Loucy (cell line): Measurements from ENCODE around the gene ELOF1.

Experiments
- EZH2phosphoT487 ChIP-seq: fragments of 200-600 bp; IDR thresholded peaks from 2 replicates; pipeline ENCODE4 v1.6.1; 2018; ENCODE audit warnings: antibody characterized with exemption, mild to moderate bottlenecking, moderate library complexity, borderline replicate concordance
- TF ChIP-seq, protein P1 (sequence below): fragments of 200-600 bp; sonication (generic); conservative IDR thresholded peaks from 2 replicates; pipeline ENCODE4 v1.5.1; 2014; ENCODE audit warnings: mild to moderate bottlenecking, antibody characterized with exemption, low read length

DNA sequence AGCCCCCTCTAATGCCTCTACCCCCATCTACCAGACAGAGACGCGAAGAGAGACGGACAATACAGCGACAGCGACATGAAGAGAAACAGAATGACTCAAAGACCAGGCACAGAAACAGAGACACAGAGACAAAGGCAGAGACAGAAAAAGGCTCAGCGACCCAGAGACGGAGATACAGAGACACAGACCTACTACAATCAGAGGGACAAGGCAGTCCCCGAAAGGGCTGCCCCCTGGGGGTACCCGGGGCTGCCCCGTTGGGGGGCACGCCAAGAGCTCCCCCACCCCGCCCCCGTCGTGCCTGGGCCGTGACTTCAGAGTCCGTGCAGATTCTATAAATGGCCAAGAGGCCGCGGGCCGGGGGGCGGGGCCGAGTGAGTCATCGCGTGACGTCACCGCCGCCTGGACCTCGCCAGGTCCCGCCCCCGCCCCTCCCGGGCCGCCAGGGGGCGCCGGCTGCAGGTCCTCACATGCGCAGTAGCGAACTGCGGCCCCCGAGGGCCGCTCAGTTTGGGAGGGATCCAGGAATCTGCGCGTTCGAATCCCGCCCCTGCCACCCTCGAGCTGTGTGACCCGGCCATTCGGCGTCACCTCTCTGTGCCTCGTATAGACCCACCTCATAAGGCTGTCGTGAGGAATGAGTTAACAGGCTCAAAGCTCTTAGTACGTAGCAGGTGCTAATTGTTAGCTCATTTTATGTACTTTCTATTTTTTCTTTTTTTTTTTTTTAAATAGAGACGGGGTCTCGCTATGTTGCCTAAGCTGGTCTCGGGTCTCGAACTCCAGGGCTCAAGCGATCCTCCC is 23.0 kb downstream of the ELOF1 start:
- TF ChIP-seq, protein P1, sequence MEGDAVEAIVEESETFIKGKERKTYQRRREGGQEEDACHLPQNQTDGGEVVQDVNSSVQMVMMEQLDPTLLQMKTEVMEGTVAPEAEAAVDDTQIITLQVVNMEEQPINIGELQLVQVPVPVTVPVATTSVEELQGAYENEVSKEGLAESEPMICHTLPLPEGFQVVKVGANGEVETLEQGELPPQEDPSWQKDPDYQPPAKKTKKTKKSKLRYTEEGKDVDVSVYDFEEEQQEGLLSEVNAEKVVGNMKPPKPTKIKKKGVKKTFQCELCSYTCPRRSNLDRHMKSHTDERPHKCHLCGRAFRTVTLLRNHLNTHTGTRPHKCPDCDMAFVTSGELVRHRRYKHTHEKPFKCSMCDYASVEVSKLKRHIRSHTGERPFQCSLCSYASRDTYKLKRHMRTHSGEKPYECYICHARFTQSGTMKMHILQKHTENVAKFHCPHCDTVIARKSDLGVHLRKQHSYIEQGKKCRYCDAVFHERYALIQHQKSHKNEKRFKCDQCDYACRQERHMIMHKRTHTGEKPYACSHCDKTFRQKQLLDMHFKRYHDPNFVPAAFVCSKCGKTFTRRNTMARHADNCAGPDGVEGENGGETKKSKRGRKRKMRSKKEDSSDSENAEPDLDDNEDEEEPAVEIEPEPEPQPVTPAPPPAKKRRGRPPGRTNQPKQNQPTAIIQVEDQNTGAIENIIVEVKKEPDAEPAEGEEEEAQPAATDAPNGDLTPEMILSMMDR: peak; percentile 46
- TF ChIP-seq EZH2phosphoT487: no peak
